ENCODE results near the gene STOML1.

GRCh38 chr15:73948982-73949381 lies 43.1 kb downstream of the STOML1 start:
- no peak for TF ChIP-seq POLR2A (IDR thresholded peaks at IDR 0.05)
- no peak for TF ChIP-seq EP300 (IDR thresholded peaks at IDR 0.05; ENCODE audit: low read depth)
- TF ChIP-seq CTCF (IDR thresholded peaks at IDR 0.05), result no peak
